B cell (primary cell): ENCODE results near the gene YWHAE. TPM values are rescaled to one million over a fixed set of nuclear protein-coding genes. Genes with fewer than 3 reads are reported as not detected.

Experiments used
- ATAC-seq: fragments of 200-7000 bp; cut with Tn5 transposase; one replicate; pipeline ENCODE4 v1.10.0; 2021; ENCODE audit warnings: low read depth, mild to moderate bottlenecking, moderate number of reproducible peaks, moderate library complexity
- CTCF ChIA-PET: fragments of 350-600 bp; sonication (Branson Sonifier 250); formaldehyde crosslinking; loops from one replicate; lab custom pipeline; 2021; ENCODE audit warnings: antibody characterized with exemption, inconsistent platforms; lab: Charles Lee
- POLR2A ChIA-PET: fragments of 350-600 bp; sonication (Branson Sonifier 250); formaldehyde crosslinking; loops from one replicate; lab custom pipeline; 2021; ENCODE audit warnings: antibody characterized with exemption; lab: Charles Lee
- DNase-seq: peaks from one replicate; pipeline ENCODE4 v3.0.0; 2013
- H2AFZ ChIP-seq: 2 replicates; pipeline ENCODE4 v1.6.1; 2012; ENCODE audit warnings: mild to moderate bottlenecking, low read depth, low read length; ENCODE audit not compliant: insufficient read depth, poor library complexity, severe bottlenecking
- H3K27ac ChIP-seq, 2 donors: 1 replicate in 1 of 2; 2 replicates in 1 of 2; pipeline ENCODE4 v1.5.1; 2012 to 2013; ENCODE audit warnings: low read length in 2 of 2, mild to moderate bottlenecking in 2 of 2, moderate library complexity in 1 of 2
- H3K27me3 ChIP-seq, 4 experiments: fragments of 200-600 bp in 1 of 4; sonication (generic) in 1 of 4; replicated peaks in 1 of 4; 1 replicate in 2 of 4; 2 replicates in 2 of 4; pipeline versions ENCODE4 v1.6.1 to v1.7.0; 2013 to 2016; ENCODE audit warnings: low read length in 3 of 4, mild to moderate bottlenecking in 2 of 4, mixed read lengths in 1 of 4, moderate library complexity in 1 of 4; ENCODE audit not compliant: insufficient read depth in 4 of 4, control insufficient read depth in 3 of 4; ENCODE audit errors: control extremely low read depth in 1 of 4
- H3K36me3 ChIP-seq, 2 experiments: replicated peaks in 1 of 2; 1 replicate in 1 of 2; 2 replicates in 1 of 2; pipeline versions ENCODE4 v1.6.1 to v1.7.1; 2013; ENCODE audit warnings: low read length in 1 of 2; ENCODE audit not compliant: insufficient read depth in 2 of 2, control insufficient read depth in 1 of 2; ENCODE audit errors: control extremely low read depth in 1 of 2, extremely low read depth in 1 of 2
- H3K4me1 ChIP-seq, 2 donors: fragments of 200-600 bp in 1 of 2; sonication (generic) in 1 of 2; 1 replicate in 1 of 2; 2 replicates in 1 of 2; pipeline versions ENCODE4 v1.5.1 to v1.6.1; 2013 to 2017; ENCODE audit warnings: low read length in 2 of 2; ENCODE audit not compliant: control insufficient read depth in 2 of 2, insufficient read depth in 2 of 2
- H3K4me2 ChIP-seq: replicated peaks from 2 replicates; pipeline ENCODE3; 2012; ENCODE audit warnings: mild to moderate bottlenecking, low read depth, low read length; ENCODE audit not compliant: poor library complexity, severe bottlenecking
- H3K4me3 ChIP-seq, 5 experiments: fragments of 200-600 bp in 1 of 5; sonication (generic) in 1 of 5; 1 replicate in 3 of 5; 2 replicates in 2 of 5; pipeline versions ENCODE4 v1.5.1 to v1.7.0; 2011 to 2016; ENCODE audit warnings: low read length in 4 of 5, mild to moderate bottlenecking in 4 of 5, low read depth in 2 of 5, control low read depth in 1 of 5, moderate library complexity in 1 of 5; ENCODE audit not compliant: insufficient read depth in 1 of 5; ENCODE audit errors: control extremely low read depth in 1 of 5, extremely low read depth in 1 of 5
- H3K79me2 ChIP-seq: fragments of 200-600 bp; sonication (generic); one replicate; pipeline ENCODE4 v1.6.0; 2016; ENCODE audit warnings: low read length; ENCODE audit not compliant: control insufficient read depth, insufficient read depth
- H3K9ac ChIP-seq: fragments of 200-600 bp; sonication (generic); 2 replicates; pipeline ENCODE4 v1.6.1; 2017; ENCODE audit warnings: mild to moderate bottlenecking, low read length, moderate library complexity
- H3K9me3 ChIP-seq, 3 donors: one replicate each; pipeline versions ENCODE4 v1.6.1 to v1.7.1; 2013; ENCODE audit warnings: low read length in 2 of 3; ENCODE audit not compliant: control insufficient read depth in 2 of 3, insufficient read depth in 1 of 3; ENCODE audit errors: control extremely low read depth in 1 of 3
- H4K20me1 ChIP-seq: 2 replicates; pipeline ENCODE4 v1.6.0; 2012; ENCODE audit warnings: mild to moderate bottlenecking, low read length; ENCODE audit not compliant: insufficient read depth, control insufficient read depth, poor library complexity, severe bottlenecking
- H3K27ac Mint-ChIP-seq: one replicate; pipeline ENCODE4 v1.8.0; 2021; ENCODE audit warnings: mixed read lengths
- H3K27me3 Mint-ChIP-seq: one replicate; pipeline ENCODE4 v1.8.0; 2021; ENCODE audit warnings: mixed read lengths
- H3K4me1 Mint-ChIP-seq: one replicate; pipeline ENCODE4 v1.8.0; 2021; ENCODE audit warnings: mixed read lengths
- H3K4me3 Mint-ChIP-seq: one replicate; pipeline ENCODE4 v1.8.0; 2021; ENCODE audit warnings: mixed read lengths
- H3K9me3 Mint-ChIP-seq: one replicate; pipeline ENCODE4 v1.8.0; 2022; ENCODE audit warnings: mixed read lengths; ENCODE audit not compliant: insufficient read depth
- CTCF ChIP-seq: fragments of 200-600 bp; IDR thresholded peaks from one replicate; pipeline ENCODE4 v1.8.0; 2022; ENCODE audit warnings: antibody characterized with exemption, mild to moderate bottlenecking
- EZH2 ChIP-seq: IDR thresholded peaks from 2 replicates; pipeline ENCODE4 v1.6.1; 2012; ENCODE audit warnings: borderline replicate concordance, low read depth, mild to moderate bottlenecking, moderate library complexity, low read length; ENCODE audit not compliant: insufficient read depth, poor library complexity, severe bottlenecking
- WGBS: methylation state at CpG from one replicate; pipeline ENCODE4 v1.1.5; 2013; ENCODE audit warnings: missing lambda C conversion rate; ENCODE audit not compliant: insufficient coverage; 5-methylcytosine and 5-hydroxymethylcytosine counted together
- intact Hi-C: fragments of 100-400 bp; cut with micrococcal nuclease; formaldehyde crosslinking; loops from one replicate; pipeline ENCODE4 v1.10.0; 2022
- polyA plus RNA-seq: library from polyadenylated mRNA; depleted of rRNA; stranded (reverse); fragments of >200 nt; gene quantifications from 2 replicates; pipeline ENCODE4 v1.2.3, GENCODE V29; 2012
- total RNA-seq, 2 donors: library from RNA; stranded (reverse); fragments of 120-200 nt in 1 of 2; gene quantifications; 1 replicate in 1 of 2; 2 replicates in 1 of 2; pipeline versions ENCODE4 v1.2.3 to v1.2.4, GENCODE V29; 2013 to 2022

Gene YWHAE
- total and polyA plus RNA-seq, 2 donors (not counting 1 experiment from before 2014, with no cell fraction given), result 54.3 to 149 TPM

GRCh38 chr17:1442187-1442586 is 42.2 kb upstream of the YWHAE start:
- no peak overlapping the region for H3K27ac Mint-ChIP-seq
- Histone ChIP-seq H3K9ac (no peak overlapping the region), H3K79me2 (peaks cover 100% of the 10 kb centered on the region), H3K36me3 (peaks cover 1 to 6% of the 10 kb centered on the region in 2 experiments), H4K20me1 (peaks cover 88% of the 10 kb centered on the region), H3K4me1 (peaks cover 4% of the 10 kb centered on the region in 2 donors), H2AFZ (no peak overlapping the region), H3K27ac (no peak overlapping the region), H3K4me3 (no peak overlapping the region), H3K27me3 (no peaks in the 10 kb centered on the region), H3K4me2 (no peak overlapping the region), H3K9me3 (no peaks in the 10 kb centered on the region)
- intact Hi-C loops, result no loop called here
- TF ChIP-seq CTCF, result no peak
- no peak for TF ChIP-seq EZH2
- no peak for DNase-seq
- CTCF ChIA-PET, result interaction anchor here (1.0 kb wide), 1 partner anchor 77 kb away, joined by 4 read pairs; no protein-coding TSS in a partner anchor
- H3K4me1 Mint-ChIP-seq, result peaks cover 23% of the 10 kb centered on the region
- H3K9me3 Mint-ChIP-seq, result no peaks in the 10 kb centered on the region
- WGBS, result 100% methylated on average over 2 of the region's 4 CpGs
- POLR2A ChIA-PET, result no interaction called here
- H3K4me3 Mint-ChIP-seq, result no peak overlapping the region
- ATAC-seq, result no peak
- H3K27me3 Mint-ChIP-seq, result no peaks in the 10 kb centered on the region

- no peak overlapping the region for H3K4me3 ChIP-seq
- H3K27ac Mint-ChIP-seq, result no peak overlapping the region
- peaks cover 86% of the 10 kb centered on the region for H4K20me1 ChIP-seq
- DNase-seq (no peak), ATAC-seq (no peak)
- H3K9ac ChIP-seq, result no peak overlapping the region
- intact Hi-C loops, result no loop called here
- CTCF ChIA-PET, result interaction anchor here (1.0 kb wide), 1 partner anchor 76 kb away, joined by 4 read pairs; no protein-coding TSS in a partner anchor
- H3K4me1 ChIP-seq, result no peaks in the 10 kb centered on the region
- peaks cover 100% of the 10 kb centered on the region for H3K79me2 ChIP-seq
- H3K4me1 Mint-ChIP-seq, result peaks cover 14% of the 10 kb centered on the region
- H3K9me3 Mint-ChIP-seq, result no peaks in the 10 kb centered on the region
- WGBS, result 93% methylated on average over 6 of the region's 8 CpGs
- peaks cover 5 to 19% of the 10 kb centered on the region in 2 experiments for H3K36me3 ChIP-seq
- no peak overlapping the region for H2AFZ ChIP-seq
- no peaks in the 10 kb centered on the region for H3K9me3 ChIP-seq
- TF ChIP-seq EZH2 (no peak), CTCF (no peak)
- POLR2A ChIA-PET, result no interaction called here
- H3K4me2 ChIP-seq, result no peak overlapping the region
- H3K27ac ChIP-seq, result no peak overlapping the region
- no peak overlapping the region for H3K4me3 Mint-ChIP-seq
- no peaks in the 10 kb centered on the region for H3K27me3 Mint-ChIP-seq
- H3K27me3 ChIP-seq, result no peaks in the 10 kb centered on the region
Measured at GRCh38 chr17:1440921-1441320, 40.9 kb upstream of the YWHAE start.
